H9 (cell line): ENCODE results near the gene MIEF1. TPM values are rescaled to one million over a fixed set of nuclear protein-coding genes. Genes with fewer than 3 reads are reported as not detected.

Experiments
- DNase-seq: peaks from one replicate; pipeline ENCODE4 v3.0.0-alpha.2; 2017
- H2AFZ ChIP-seq: one replicate; pipeline ENCODE4 v1.6.1; 2013; ENCODE audit warnings: mild to moderate bottlenecking, low read length, control low read depth, moderate library complexity
- H2AK5ac ChIP-seq: 2 replicates; pipeline ENCODE4 v1.6.1; 2013; ENCODE audit warnings: low read length, control low read depth, mixed read lengths; ENCODE audit not compliant: insufficient read length
- H2BK120ac ChIP-seq: one replicate; pipeline ENCODE4 v1.6.1; 2013; ENCODE audit warnings: low read depth, mild to moderate bottlenecking, low read length, control low read depth, inconsistent platforms; ENCODE audit not compliant: poor library complexity, severe bottlenecking
- H2BK12ac ChIP-seq: 2 replicates; pipeline ENCODE4 v1.6.1; 2013; ENCODE audit warnings: low read length, control low read depth, mixed read lengths, low read depth; ENCODE audit not compliant: insufficient read length
- H2BK15ac ChIP-seq: 2 replicates; pipeline ENCODE4 v1.6.1; 2013; ENCODE audit warnings: low read depth, low read length, control low read depth
- H2BK20ac ChIP-seq: one replicate; pipeline ENCODE4 v1.6.1; 2013; ENCODE audit warnings: low read depth, mild to moderate bottlenecking, low read length, control low read depth, inconsistent platforms; ENCODE audit not compliant: poor library complexity, severe bottlenecking
- H2BK5ac ChIP-seq: 2 replicates; pipeline ENCODE4 v1.6.1; 2013; ENCODE audit warnings: low read length, control low read depth, mixed read lengths; ENCODE audit not compliant: insufficient read length
- H3K14ac ChIP-seq: 2 replicates; pipeline ENCODE4 v1.6.1; 2013; ENCODE audit warnings: low read length, control low read depth; ENCODE audit not compliant: insufficient read depth
- H3K18ac ChIP-seq: 2 replicates; pipeline ENCODE4 v1.6.1; 2013; ENCODE audit warnings: low read depth, mild to moderate bottlenecking, mixed read lengths, low read length, control low read depth; ENCODE audit not compliant: insufficient read length
- H3K23ac ChIP-seq: 2 replicates; pipeline ENCODE4 v1.6.1; 2013; ENCODE audit warnings: low read length, control low read depth, mixed read lengths, low read depth; ENCODE audit not compliant: insufficient read length
- H3K23me2 ChIP-seq: 2 replicates; pipeline ENCODE4 v1.6.1; 2013; ENCODE audit warnings: low read depth, mild to moderate bottlenecking, mixed read lengths, low read length, control low read depth; ENCODE audit not compliant: insufficient read length, poor library complexity, severe bottlenecking
- H3K27ac ChIP-seq: 2 replicates; pipeline ENCODE4 v1.5.1; 2013; ENCODE audit warnings: low read length, control low read depth, mixed read lengths, low read depth; ENCODE audit not compliant: insufficient read length
- H3K27me3 ChIP-seq: 2 replicates; pipeline ENCODE4 v1.6.1; 2013; ENCODE audit warnings: low read length, control low read depth, inconsistent platforms; ENCODE audit not compliant: insufficient read depth
- H3K4ac ChIP-seq: 2 replicates; pipeline ENCODE4 v1.6.1; 2013; ENCODE audit warnings: low read depth, mild to moderate bottlenecking, control low read depth, inconsistent platforms, low read length, moderate library complexity
- H3K4me1 ChIP-seq: 2 replicates; pipeline ENCODE4 v1.6.1; 2013; ENCODE audit warnings: low read length, control low read depth, inconsistent platforms; ENCODE audit not compliant: insufficient read depth
- H3K4me2 ChIP-seq: 2 replicates; pipeline ENCODE4 v1.6.1; 2013; ENCODE audit warnings: low read length, control low read depth, mixed read lengths; ENCODE audit not compliant: insufficient read length, insufficient read depth
- H3K56ac ChIP-seq: 2 replicates; pipeline ENCODE4 v1.6.1; 2013; ENCODE audit warnings: low read depth, mild to moderate bottlenecking, mixed read lengths, low read length, control low read depth; ENCODE audit not compliant: insufficient read length
- H3K79me1 ChIP-seq: 2 replicates; pipeline ENCODE4 v1.6.1; 2013; ENCODE audit warnings: low read depth, mild to moderate bottlenecking, moderate library complexity, low read length, control low read depth, inconsistent platforms; ENCODE audit not compliant: insufficient read depth, poor library complexity, severe bottlenecking
- H3K79me2 ChIP-seq: 2 replicates; pipeline ENCODE4 v1.6.1; 2013; ENCODE audit warnings: low read length, control low read depth, inconsistent platforms; ENCODE audit not compliant: insufficient read depth
- H3K9ac ChIP-seq: 2 replicates; pipeline ENCODE4 v1.6.1; 2013; ENCODE audit warnings: low read length, control low read depth, mixed read lengths; ENCODE audit not compliant: insufficient read length; ENCODE audit errors: extremely low read depth
- H3K9me3 ChIP-seq: one replicate; pipeline ENCODE4 v1.6.1; 2013; ENCODE audit warnings: low read depth, low read length, inconsistent platforms; ENCODE audit not compliant: control insufficient read depth
- H3T11ph ChIP-seq: one replicate; pipeline ENCODE4 v1.6.1; 2013; ENCODE audit warnings: mild to moderate bottlenecking, low read length, control low read depth, inconsistent platforms
- H4K20me1 ChIP-seq: one replicate; pipeline ENCODE4 v1.6.1; 2013; ENCODE audit not compliant: control insufficient read depth, insufficient read length, insufficient read depth
- H4K5ac ChIP-seq: 2 replicates; pipeline ENCODE4 v1.6.1; 2013; ENCODE audit warnings: low read depth, mild to moderate bottlenecking, mixed read lengths, low read length, control low read depth; ENCODE audit not compliant: insufficient read length
- H4K8ac ChIP-seq: replicated peaks from 2 replicates; pipeline ENCODE4 v1.6.1; 2013; ENCODE audit warnings: low read length, control low read depth, mixed read lengths, low read depth; ENCODE audit not compliant: insufficient read length
- H4K91ac ChIP-seq: 2 replicates; pipeline ENCODE4 v1.6.1; 2013; ENCODE audit warnings: low read depth, mild to moderate bottlenecking, moderate library complexity, mixed read lengths, low read length, control low read depth; ENCODE audit not compliant: insufficient read length
- H3K27ac Mint-ChIP-seq, 3 experiments: 2 replicates in 2 of 3; 3 replicates in 1 of 3; pipeline ENCODE4 v1.8.0; 2020 to 2021; ENCODE audit warnings: mixed read lengths in 3 of 3, mild to moderate bottlenecking in 1 of 3, moderate library complexity in 1 of 3
- H3K27me3 Mint-ChIP-seq: 2 replicates; pipeline ENCODE4 v1.8.0; 2021; ENCODE audit warnings: low read depth, mild to moderate bottlenecking, moderate library complexity, mixed read lengths
- H3K36me3 Mint-ChIP-seq, 3 experiments: 2 replicates in 2 of 3; 3 replicates in 1 of 3; pipeline ENCODE4 v1.8.0; 2020 to 2021; ENCODE audit warnings: low read depth in 3 of 3, mixed read lengths in 3 of 3; ENCODE audit not compliant: insufficient read depth in 1 of 3
- H3K4me1 Mint-ChIP-seq, 2 experiments: 2 replicates each; pipeline ENCODE4 v1.8.0; 2020; ENCODE audit warnings: mixed read lengths in 2 of 2
- H3K4me3 Mint-ChIP-seq, 2 experiments: 2 replicates in 1 of 2; 3 replicates in 1 of 2; pipeline ENCODE4 v1.8.0; 2020 to 2021; ENCODE audit warnings: mild to moderate bottlenecking in 2 of 2, mixed read lengths in 2 of 2, moderate library complexity in 1 of 2
- H3K9me3 Mint-ChIP-seq, 2 experiments: 2 replicates in 1 of 2; 3 replicates in 1 of 2; pipeline ENCODE4 v1.8.0; 2020; ENCODE audit warnings: mild to moderate bottlenecking in 2 of 2, mixed read lengths in 2 of 2, moderate library complexity in 1 of 2
- CTCF ChIP-seq: fragments of 200-600 bp; sonication (generic); conservative IDR thresholded peaks from 3 replicates; pipeline ENCODE4 v1.8.0; 2021; ENCODE audit warnings: antibody characterized with exemption, mild to moderate bottlenecking
- WGBS: extraction: QIAGEN DNeasy Blood & Tissue Kit; methylation state at CpG from one replicate; pipeline ENCODE4 v1.1.7; 2013; ENCODE audit warnings: missing lambda C conversion rate, low lambda C conversion rate, mixed read lengths; ENCODE audit not compliant: insufficient read length; ENCODE audit errors: extremely low coverage; 5-methylcytosine and 5-hydroxymethylcytosine counted together
- total RNA-seq: library from RNA; stranded (reverse); gene quantifications from 2 replicates; pipeline ENCODE4 v1.2.1, GENCODE V29; 2021

Gene MIEF1
- total RNA-seq, 1 experiment from 2014 or later, result 32.6 TPM

DNA sequence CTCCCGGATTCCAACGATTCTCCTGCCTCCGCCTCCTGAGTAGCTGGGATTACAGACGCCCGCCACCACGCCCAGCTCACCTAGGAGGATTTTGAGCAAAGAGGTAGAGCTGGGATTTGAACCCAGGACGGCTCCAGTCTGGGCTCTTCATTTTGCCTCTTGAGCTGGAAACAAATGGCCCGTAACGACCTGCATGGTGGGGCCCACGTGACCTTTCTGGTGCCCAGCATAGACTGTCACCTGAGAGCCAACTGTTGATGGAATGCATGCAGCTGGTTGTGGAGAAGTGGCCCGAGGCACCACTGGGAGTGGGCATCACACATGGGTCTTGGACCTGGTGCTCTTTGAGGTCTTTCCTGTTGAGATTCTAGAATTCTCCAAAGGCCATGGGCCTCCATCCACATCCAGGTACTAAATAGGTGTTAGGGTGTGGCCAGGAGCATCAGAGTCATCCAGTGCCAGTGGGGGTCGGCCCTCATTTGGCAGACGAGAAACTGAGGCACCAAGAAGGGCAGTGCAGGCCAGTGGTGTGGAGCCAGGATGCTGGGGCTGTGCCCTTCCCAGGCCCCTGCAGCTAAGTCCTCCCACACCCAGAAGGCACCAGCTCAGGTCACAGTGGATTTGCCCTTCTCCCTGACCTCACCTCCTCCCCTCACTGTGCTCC lies 22.1 kb downstream of the MIEF1 start:
- Histone ChIP-seq H3K14ac (no peak overlapping the region), H2BK12ac (no peak overlapping the region), H2BK15ac (no peak overlapping the region), H3K9me3 (no peaks in the 10 kb centered on the region), H4K8ac (no peak overlapping the region), H4K5ac (no peak overlapping the region), H3K27me3 (no peaks in the 10 kb centered on the region), H3K4ac (no peak overlapping the region), H2BK120ac (no peak overlapping the region), H2BK20ac (no peak overlapping the region), H3K79me1 (no peaks in the 10 kb centered on the region), H3K9ac (no peak overlapping the region), H3K27ac (no peak overlapping the region), H2BK5ac (no peak overlapping the region), H3K23ac (no peak overlapping the region), H3K4me2 (no peak overlapping the region), H3K23me2 (peaks cover 9% of the 10 kb centered on the region), H3K56ac (no peak overlapping the region), H3K4me1 (no peaks in the 10 kb centered on the region; the same call in 1 of the 2 replicates), H4K91ac (no peak overlapping the region), H3T11ph (no peak overlapping the region), H2AK5ac (no peak overlapping the region), H4K20me1 (peaks cover 9% of the 10 kb centered on the region), H2AFZ (no peak overlapping the region), H3K79me2 (peaks cover 8% of the 10 kb centered on the region; the same call in 1 of the 2 replicates), H3K18ac (no peak overlapping the region)
- no CpG with 5 or more reads among the region's 13 CpGs for WGBS
- Mint-ChIP-seq H3K27me3 (peaks cover 2% of the 10 kb centered on the region), H3K36me3 (peaks cover 27 to 68% (median 54%) of the 10 kb centered on the region in 3 experiments), H3K9me3 (peaks cover 0 to 2% of the 10 kb centered on the region in 2 experiments; a peak in 3 of 5 replicates), H3K4me3 (peak overlapping the region; percentile 21 to 27; a peak in 3 of 5 replicates), H3K27ac (peak overlapping the region in 1 of 3 experiments; percentile 55; a peak in 2 of 7 replicates), H3K4me1 (peaks cover 29 to 35% of the 10 kb centered on the region in 2 experiments)
- no peak for DNase-seq
- no peak for TF ChIP-seq CTCF
